IPS-18a (cell line): ENCODE results near the gene HS3ST4.

Experiments
- H3K27ac ChIP-seq: one replicate; pipeline ENCODE4 v1.5.1; 2013; ENCODE audit warnings: low read length
- H3K27me3 ChIP-seq: one replicate; pipeline ENCODE4 v1.6.1; 2013; ENCODE audit warnings: mild to moderate bottlenecking, low read length; ENCODE audit not compliant: control insufficient read depth, insufficient read depth
- H3K36me3 ChIP-seq: one replicate; pipeline ENCODE4 v1.6.1; 2013; ENCODE audit warnings: low read depth, low read length; ENCODE audit not compliant: control insufficient read depth
- H3K4me1 ChIP-seq: one replicate; pipeline ENCODE4 v1.6.1; 2013; ENCODE audit warnings: low read depth, low read length; ENCODE audit not compliant: control insufficient read depth
- H3K4me3 ChIP-seq: one replicate; pipeline ENCODE4 v1.5.1; 2013; ENCODE audit warnings: low read length
- H3K9ac ChIP-seq: one replicate; pipeline ENCODE4 v1.6.1; 2013; ENCODE audit warnings: mild to moderate bottlenecking, low read length, moderate library complexity
- H3K9me3 ChIP-seq: one replicate; pipeline ENCODE4 v1.6.1; 2013; ENCODE audit warnings: low read depth, low read length; ENCODE audit not compliant: control insufficient read depth

Gene HS3ST4

GRCh38 chr16:25828510-25828909 is 136.8 kb downstream of the HS3ST4 start:
- H3K27ac ChIP-seq = no peak overlapping the region
- H3K27me3 ChIP-seq = no peaks in the 10 kb centered on the region
- peaks cover 6% of the 10 kb centered on the region for H3K9me3 ChIP-seq
- no peaks in the 10 kb centered on the region for H3K36me3 ChIP-seq
- no peak overlapping the region for H3K9ac ChIP-seq
- H3K4me1 ChIP-seq = peaks cover under 1% of the 10 kb centered on the region
- no peak overlapping the region for H3K4me3 ChIP-seq

DNA sequence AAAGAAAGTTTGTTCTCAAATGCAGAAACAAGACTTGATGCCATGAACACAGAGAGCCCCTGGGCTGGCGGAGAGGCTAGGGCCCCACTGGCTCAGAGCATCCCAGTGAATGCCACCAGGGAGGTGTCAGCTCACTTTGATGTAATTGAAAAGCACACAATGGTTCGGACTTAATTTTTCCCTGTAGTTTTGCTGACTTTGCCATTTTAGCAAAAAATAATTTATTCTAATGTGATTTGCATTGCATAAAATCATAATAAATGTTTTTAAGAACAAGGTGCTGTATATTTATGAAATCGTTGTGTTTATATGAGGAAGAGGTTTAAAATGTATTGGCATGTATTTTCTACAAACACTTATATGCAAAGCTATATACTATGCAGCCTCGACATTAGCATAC is 140.5 kb downstream of the HS3ST4 start:
- H3K9ac ChIP-seq = no peak overlapping the region
- no peaks in the 10 kb centered on the region for H3K27me3 ChIP-seq
- no peak overlapping the region for H3K4me3 ChIP-seq
- H3K27ac ChIP-seq = no peak overlapping the region
- no peaks in the 10 kb centered on the region for H3K36me3 ChIP-seq
- peaks cover 6% of the 10 kb centered on the region for H3K9me3 ChIP-seq
- H3K4me1 ChIP-seq = peaks cover 8% of the 10 kb centered on the region

GRCh38 chr16:25834101-25834500 is 142.3 kb downstream of the HS3ST4 start:
- Histone ChIP-seq H3K9me3 (peaks cover under 1% of the 10 kb centered on the region), H3K27ac (no peak overlapping the region), H3K27me3 (no peaks in the 10 kb centered on the region), H3K36me3 (no peaks in the 10 kb centered on the region), H3K4me1 (peaks cover 18% of the 10 kb centered on the region), H3K9ac (no peak overlapping the region), H3K4me3 (no peak overlapping the region)

DNA sequence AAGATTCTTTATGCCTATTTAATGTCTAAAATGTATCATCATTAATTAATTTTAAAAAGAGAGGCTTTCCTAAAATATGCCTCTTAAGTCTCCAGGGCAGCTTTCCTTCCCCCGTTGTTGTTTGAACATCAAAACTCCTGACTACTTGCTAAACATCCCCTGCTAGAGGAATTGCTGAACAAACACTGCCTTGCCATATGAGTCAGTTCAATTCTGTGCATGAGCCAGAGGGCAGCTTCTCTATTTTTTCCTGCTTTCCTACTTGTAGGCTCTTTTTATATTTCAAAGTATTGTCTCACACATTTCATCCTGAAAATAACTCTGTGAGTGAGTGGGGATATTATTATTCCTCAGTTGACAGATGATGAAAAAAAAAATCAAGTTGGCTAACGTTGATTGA is 143.4 kb downstream of the HS3ST4 start:
- no peaks in the 10 kb centered on the region for H3K9me3 ChIP-seq

DNA sequence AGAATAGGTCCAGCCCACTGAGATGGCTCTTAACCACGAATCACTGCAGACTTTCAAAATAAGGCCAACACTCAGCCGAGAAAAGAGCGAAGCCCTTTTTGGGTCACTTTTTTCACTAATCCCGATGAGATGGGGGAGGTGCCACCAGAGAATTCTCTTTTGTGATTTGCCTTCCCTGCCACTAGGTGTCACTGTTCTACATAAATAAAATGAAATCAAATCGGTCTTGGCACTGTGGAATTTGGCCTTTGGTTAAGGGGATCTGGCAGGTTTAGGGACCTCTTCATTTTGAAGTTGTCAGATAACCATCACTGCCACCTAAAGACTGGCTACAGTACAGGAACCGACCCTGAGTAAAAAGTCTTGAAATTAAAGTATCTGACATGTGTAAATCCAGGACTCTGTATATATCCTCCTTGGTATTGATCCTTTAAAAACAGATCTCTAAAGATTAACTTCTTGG is 147.0 kb downstream of the HS3ST4 start:
- H3K4me1 ChIP-seq = peaks cover 26% of the 10 kb centered on the region
- no peak overlapping the region for H3K9ac ChIP-seq
- H3K27ac ChIP-seq = no peak overlapping the region
- no peaks in the 10 kb centered on the region for H3K9me3 ChIP-seq
- no peak overlapping the region for H3K4me3 ChIP-seq
- H3K27me3 ChIP-seq = no peaks in the 10 kb centered on the region
- no peaks in the 10 kb centered on the region for H3K36me3 ChIP-seq

More for the DNA sequence above, 143.4 kb downstream of the HS3ST4 start:
- Histone ChIP-seq H3K4me3 (no peak overlapping the region), H3K27me3 (no peaks in the 10 kb centered on the region), H3K27ac (no peak overlapping the region), H3K36me3 (no peaks in the 10 kb centered on the region), H3K4me1 (peaks cover 23% of the 10 kb centered on the region), H3K9ac (no peak overlapping the region)

DNA sequence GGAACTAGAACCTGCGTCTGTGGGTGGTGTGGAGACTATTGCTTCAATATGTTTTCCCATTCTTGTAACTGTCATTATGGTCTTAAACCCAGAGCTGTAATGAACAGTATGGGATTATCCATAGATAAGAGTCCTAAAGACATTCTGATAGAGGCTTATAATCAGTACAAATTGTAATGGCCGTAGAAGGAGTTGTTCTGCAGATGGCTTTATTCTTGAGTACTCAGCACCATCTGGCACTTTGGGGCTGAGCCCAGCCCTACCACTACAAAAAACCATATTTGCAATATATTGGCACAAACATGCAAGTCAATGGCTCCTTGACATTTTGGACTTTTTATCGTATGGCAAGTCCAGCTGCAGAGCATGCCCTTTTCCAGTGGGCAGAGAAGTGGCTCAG is 150.0 kb downstream of the HS3ST4 start:
- H3K4me1 ChIP-seq = peaks cover 21% of the 10 kb centered on the region

GRCh38 chr16:25845901-25846300 is 154.1 kb downstream of the HS3ST4 start:
- no peaks in the 10 kb centered on the region for H3K36me3 ChIP-seq
- no peak overlapping the region for H3K4me3 ChIP-seq
- no peak overlapping the region for H3K9ac ChIP-seq
- peaks cover 6% of the 10 kb centered on the region for H3K4me1 ChIP-seq
- H3K27me3 ChIP-seq = no peaks in the 10 kb centered on the region
- H3K9me3 ChIP-seq = no peaks in the 10 kb centered on the region
- H3K27ac ChIP-seq = no peak overlapping the region

More for the DNA sequence above, 150.0 kb downstream of the HS3ST4 start:
- no peak overlapping the region for H3K27ac ChIP-seq
- H3K27me3 ChIP-seq = no peaks in the 10 kb centered on the region
- no peak overlapping the region for H3K9ac ChIP-seq
- no peak overlapping the region for H3K4me3 ChIP-seq
- H3K36me3 ChIP-seq = no peaks in the 10 kb centered on the region
- H3K9me3 ChIP-seq = no peaks in the 10 kb centered on the region

DNA sequence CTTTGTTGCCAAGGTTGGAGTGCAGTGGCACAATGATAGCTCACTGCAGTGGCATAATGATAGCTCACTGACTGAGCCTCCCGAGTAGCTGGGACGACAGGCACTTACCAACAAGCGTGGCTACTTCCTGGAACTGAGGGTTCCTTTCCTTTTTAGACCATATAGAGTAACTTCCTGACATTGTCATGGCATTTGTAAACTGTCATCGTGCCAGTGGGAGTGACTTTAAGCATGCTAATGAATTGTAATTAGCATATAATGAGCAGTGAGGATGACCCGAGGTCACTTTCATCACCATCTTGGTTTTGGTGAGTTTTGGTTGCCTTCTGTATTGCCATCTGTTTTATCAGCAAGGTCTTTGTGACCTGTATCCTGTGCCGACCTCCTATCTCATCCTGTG is 162.4 kb downstream of the HS3ST4 start:
- Histone ChIP-seq H3K36me3 (no peaks in the 10 kb centered on the region), H3K27ac (peak overlapping the region; percentile 63), H3K27me3 (no peaks in the 10 kb centered on the region), H3K9ac (peak overlapping the region; percentile 5), H3K4me1 (peaks cover 43% of the 10 kb centered on the region), H3K4me3 (peak overlapping the region; percentile 29), H3K9me3 (no peaks in the 10 kb centered on the region)

DNA sequence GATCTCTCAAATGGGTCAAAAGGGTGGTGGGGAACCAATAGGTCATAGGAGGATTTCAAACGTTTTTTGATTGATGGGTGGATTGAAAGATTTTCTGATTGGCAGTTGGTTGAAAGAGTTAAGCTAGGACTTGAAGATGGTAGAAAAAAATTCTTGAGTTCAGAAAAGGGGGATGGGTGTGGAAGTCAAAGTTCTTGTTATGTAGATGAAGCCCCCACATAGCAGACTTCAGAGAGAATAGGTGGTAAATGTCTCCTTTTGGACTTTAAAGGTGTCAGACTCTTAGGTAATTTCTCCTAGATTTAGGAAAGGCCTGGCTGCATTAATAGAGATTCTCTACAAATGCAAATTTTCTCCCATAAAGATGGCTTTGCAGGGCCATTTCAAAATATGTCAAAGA is 163.3 kb downstream of the HS3ST4 start:
- peak overlapping the region; percentile 18 for H3K27ac ChIP-seq
- H3K4me3 ChIP-seq = peak overlapping the region; percentile 29
- peaks cover 43% of the 10 kb centered on the region for H3K4me1 ChIP-seq
- no peaks in the 10 kb centered on the region for H3K36me3 ChIP-seq
- peak overlapping the region; percentile 16 for H3K9ac ChIP-seq
- H3K27me3 ChIP-seq = no peaks in the 10 kb centered on the region
- H3K9me3 ChIP-seq = no peaks in the 10 kb centered on the region

DNA sequence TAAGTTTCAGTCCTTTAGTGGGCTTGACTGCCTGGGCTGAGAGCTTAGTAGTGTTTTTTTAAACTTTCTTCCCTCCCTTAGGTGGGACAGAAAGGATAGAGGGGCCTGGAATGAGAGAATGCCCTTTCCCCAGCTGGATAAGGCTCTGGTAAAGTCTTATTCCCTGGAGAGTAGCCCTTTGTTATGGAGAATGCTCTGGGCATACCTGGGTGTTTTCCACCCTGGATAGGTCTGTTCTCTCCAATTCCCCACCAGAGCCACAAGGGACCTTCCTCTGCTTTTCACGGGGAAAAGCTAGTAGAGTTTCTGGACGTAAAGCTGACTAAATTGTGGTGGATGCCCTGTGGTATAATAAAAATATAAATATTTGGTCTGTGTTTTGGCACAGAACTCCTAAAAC is 164.1 kb downstream of the HS3ST4 start:
- Histone ChIP-seq H3K4me3 (peak overlapping the region; percentile 29), H3K36me3 (no peaks in the 10 kb centered on the region), H3K4me1 (peaks cover 43% of the 10 kb centered on the region), H3K9me3 (no peaks in the 10 kb centered on the region), H3K9ac (peak overlapping the region; percentile 16), H3K27me3 (no peaks in the 10 kb centered on the region), H3K27ac (peak overlapping the region; percentile 18)

- Histone ChIP-seq H3K9ac (no peak overlapping the region), H3K27ac (no peak overlapping the region), H3K4me1 (peaks cover 28% of the 10 kb centered on the region), H3K4me3 (no peak overlapping the region), H3K9me3 (no peaks in the 10 kb centered on the region), H3K36me3 (no peaks in the 10 kb centered on the region), H3K27me3 (no peaks in the 10 kb centered on the region)
Observed at GRCh38 chr16:25859645-25860044, 167.9 kb downstream of the HS3ST4 start.

DNA sequence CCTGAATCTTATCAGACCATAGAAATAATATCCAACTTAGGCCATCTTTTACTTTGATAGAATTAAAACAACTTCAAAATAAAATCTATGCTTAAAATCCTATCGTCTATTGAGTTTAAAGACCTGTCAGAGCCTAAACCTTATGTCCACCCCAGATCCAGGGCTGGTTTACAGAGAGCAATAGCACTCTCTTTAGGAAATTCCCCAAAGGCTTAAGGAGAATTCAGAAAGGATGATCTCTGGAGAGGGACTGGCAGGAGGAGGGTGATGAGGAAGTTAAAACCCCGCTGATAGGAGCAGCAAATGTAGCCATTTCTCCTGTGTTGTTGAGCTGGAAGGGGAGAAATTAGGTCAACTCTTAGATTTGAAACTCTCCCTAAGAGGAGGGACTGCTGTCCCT is 175.3 kb downstream of the HS3ST4 start:
- H3K9ac ChIP-seq = no peak overlapping the region
- H3K4me1 ChIP-seq = peaks cover 14% of the 10 kb centered on the region
- no peak overlapping the region for H3K27ac ChIP-seq
- H3K36me3 ChIP-seq = no peaks in the 10 kb centered on the region
- no peaks in the 10 kb centered on the region for H3K27me3 ChIP-seq
- no peak overlapping the region for H3K4me3 ChIP-seq
- H3K9me3 ChIP-seq = no peaks in the 10 kb centered on the region
